HG02588 (cell line): ENCODE data around the gene PDHX.
"Not testable (repeated sequence)": the region's sequence is repeated elsewhere in the genome, so short reads cannot be mapped to it uniquely, and the experiment has no call there.

Experiments used
- ATAC-seq: cut with Tn5 transposase; IDR thresholded peaks from one replicate; pipeline ENCODE4 v1.9.1; 2021; ENCODE audit warnings: mild to moderate bottlenecking, moderate library complexity; ENCODE audit not compliant: unreplicated experiment

Gene PDHX

DNA sequence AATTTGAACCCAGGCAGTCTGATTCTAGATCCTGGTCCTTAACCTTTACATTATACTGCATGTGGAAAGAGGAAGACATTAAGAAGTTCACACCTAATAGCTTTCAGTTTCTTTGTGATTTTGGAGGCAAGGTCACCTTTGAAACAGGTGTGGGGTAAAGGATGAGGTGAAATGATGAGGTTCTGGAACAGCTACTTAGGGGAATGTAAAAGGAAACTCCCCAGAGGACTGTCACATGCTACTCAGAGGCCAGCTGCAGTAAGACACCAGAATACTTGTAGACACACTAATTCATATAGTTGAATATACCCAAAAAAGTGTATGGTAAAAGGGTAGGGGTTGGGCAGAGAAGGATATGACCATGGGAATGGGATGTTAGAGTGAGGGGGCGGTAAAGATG is 5.6 kb upstream of the PDHX start:
- ATAC-seq: peak; percentile 60

DNA sequence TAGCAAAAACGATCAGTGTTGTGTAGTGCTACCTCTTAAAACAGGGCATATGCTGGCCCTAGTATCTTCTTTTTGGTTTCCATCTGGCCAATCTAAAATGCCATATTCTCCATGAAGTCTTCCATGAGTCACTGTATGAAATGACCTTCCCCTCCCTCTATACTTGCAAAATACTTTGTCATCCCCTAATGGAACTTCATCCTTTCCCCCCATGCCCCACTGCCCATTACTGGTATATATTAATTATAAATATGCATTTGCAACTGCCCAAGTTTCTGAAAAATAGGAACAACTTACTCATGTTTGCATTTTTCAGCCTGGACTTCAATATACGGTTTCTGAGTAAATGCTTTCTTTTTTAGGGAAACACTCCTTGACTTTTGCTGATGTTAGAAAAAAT is 4.7 kb upstream of the PDHX start:
- no peak for ATAC-seq

DNA sequence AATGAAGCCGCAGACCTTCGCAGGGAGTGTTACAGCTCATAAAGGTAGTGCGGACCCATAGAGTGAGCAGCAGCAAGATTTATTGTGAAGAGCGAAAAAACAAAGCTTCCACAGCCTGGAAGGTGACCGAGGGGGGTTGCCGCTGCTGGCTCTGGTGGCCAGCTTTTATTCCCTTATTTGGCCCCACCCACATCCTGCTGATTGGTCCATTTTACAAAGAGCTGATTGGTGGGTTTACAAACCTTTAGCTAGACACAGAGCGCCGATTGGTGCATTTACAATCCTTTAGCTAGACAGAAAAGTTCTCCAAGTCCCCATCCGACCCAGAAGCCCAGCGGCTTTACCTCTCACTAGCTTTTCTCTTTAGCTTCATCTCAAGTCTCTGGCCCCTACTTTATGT is 2.9 kb upstream of the PDHX start:
- not testable (repeated sequence) for ATAC-seq

DNA sequence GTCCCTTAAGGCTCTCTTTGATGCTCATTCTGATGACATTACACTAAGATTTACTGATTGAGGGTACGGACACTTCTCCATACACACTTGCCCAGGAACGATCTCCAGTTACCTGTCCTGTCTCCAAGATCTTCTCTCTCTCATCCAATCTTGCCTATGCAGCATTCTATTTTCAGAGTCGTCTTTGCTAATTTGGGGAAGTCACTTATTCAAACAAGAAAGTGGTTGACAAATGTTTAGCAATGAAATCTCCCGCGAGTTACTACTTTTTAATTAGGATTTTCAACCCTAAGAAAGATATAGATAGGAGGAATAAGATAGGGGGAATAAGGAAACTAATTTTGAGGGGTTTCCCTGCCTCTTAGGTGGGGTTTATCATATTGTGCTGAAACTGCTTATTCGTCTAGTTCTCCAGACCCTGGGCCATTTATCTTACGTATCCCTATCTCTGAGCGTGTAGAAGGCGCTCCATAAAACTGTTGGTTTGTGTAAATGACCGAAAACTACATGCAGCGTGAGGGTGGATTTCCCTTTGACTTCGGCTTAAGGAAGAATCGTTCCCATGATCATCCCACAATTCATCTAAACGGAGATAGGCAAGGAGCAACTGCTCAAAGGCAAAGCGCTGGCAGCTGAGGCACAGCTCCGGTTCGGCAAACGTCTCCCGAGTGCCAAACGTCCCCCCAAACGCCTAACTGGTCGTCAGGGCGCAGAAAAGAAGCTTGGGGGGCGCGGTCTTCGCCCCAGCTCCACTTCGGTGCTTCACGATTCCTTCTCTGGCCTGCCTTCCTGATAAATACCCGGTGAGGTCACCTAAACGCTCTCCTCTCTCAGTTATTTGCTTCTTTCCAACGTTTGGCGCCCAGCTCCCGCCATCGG is 1.0 kb upstream of the PDHX start:
- ATAC-seq: no peak

DNA sequence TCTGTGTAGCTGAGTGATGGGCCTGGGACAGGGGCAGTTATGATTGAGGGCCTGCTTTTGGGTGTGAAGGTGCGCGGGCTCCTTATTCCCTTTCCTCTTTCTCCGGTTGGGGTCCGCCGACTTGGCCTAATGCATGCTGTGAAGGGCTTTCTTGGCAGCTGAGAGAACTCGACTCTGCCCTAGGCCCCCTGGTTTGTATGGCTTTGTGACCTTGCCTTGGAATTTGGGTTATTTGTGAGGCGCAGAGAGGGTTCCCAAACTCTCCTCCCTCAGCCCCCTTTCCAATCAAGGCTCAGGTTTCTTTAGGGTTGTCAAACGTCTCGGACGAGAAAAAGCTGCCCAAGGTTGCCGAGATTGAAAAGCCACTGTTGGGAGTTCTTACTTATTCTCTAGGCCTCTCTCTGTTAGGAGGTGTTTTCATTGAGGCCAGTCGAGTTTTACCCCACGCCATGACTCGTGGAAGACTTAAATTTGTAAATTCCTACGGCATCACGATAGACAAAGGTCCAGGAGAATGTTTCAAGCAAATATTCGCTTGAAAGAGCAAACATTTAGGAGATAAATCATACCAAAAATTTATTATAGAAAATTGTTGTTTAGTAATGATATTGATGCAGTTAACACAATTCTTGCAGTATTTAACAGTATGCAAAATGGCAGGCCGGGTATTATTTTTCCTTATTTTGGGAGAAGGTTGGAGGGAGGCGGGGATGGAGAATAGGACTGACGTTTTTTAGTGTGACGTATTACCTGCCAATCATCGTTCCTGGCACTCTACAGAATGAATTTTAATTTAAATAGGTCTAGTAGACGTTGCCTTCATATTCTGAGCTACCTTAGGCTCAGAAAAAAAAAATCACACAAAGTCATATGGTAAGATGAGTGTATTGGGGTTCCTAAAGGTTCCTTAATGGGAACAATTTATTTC is 689 bp downstream of the PDHX start:
- ATAC-seq: peak; percentile 18

DNA sequence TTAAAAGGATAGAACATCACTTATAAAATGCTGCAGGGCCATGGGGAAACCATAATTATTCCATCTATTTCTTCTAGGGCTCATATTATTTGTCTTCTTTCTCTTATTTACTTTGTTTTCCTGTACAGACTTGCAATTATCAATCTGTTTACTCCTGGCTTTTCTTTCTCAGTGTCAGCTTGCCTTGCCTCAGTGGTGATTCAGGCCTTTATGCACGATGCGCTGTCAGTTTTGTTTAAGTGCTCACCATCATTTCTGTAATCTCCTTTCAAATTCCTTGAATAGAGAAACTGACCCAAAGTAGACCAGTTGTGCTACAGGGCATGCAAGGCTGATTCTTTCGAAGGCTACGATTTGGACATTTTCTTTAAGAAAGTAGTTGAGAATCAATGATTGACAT is 4.7 kb downstream of the PDHX start:
- no peak for ATAC-seq

DNA sequence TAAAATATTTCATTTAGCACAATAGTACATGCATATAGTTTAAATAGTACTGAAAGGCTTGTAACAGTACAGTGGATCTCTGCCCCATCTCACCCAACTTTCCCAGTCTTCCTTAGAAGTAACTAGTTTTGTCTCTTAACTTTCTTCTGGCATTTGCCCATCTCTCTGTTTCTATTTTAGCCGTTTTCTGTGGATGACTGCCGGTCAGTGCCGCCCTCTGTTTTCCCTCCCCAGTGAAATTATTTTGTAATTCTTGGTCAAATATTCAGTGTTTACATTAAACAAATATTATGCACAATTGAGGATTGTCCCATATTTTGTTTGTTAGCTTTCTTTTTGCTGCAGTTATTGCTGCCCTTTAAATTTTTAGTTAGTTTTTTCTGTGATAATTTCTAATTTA is 8.3 kb downstream of the PDHX start:
- no peak for ATAC-seq

DNA sequence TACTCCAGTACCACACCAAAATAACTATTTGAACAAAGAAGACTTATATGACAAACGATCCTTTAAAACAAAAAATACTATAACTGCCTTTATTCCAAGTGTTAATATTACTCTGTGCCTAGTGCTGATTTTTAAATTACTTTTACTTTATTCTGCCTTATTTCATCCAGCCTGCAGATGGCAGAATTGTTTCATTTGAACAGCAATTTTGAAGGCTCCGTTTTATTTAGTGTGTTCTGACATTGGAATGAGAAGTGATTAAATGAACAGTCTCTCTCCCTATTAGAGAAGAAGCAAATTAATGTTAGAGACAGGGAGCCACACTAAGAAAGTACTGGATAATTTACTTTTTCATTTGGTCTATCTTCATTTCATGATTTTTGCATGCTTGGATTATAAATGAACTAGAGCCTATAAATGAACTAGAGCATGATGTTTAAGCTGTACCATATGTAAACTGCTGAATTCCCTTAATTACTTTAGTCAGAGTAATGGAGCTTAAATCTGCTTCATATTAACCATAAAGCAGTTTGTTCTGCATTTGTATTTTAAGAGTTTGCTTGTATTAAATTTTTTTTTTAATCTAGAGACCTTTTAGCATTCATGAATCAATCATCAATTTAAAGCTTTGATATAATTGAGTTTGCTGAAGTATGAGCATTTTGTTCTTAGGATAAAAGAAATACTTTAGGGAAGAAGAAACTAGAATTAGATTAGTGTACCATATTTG is 9.8 kb downstream of the PDHX start:
- ATAC-seq: no peak

DNA sequence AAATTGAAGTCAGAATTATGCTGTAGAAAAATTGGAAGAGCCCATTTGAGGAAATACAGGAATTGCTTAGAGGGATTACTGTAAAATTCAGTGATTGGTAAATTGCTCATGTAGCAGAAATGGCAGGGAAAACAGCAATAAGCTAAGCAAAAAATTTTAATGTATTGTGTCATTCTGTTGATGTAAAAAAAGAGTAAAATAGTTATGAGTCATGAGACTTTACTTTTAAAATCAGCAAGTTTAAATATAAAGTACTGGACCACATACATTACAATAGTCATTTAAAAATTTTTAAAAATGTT is 10.4 kb downstream of the PDHX start:
- no peak for ATAC-seq

DNA sequence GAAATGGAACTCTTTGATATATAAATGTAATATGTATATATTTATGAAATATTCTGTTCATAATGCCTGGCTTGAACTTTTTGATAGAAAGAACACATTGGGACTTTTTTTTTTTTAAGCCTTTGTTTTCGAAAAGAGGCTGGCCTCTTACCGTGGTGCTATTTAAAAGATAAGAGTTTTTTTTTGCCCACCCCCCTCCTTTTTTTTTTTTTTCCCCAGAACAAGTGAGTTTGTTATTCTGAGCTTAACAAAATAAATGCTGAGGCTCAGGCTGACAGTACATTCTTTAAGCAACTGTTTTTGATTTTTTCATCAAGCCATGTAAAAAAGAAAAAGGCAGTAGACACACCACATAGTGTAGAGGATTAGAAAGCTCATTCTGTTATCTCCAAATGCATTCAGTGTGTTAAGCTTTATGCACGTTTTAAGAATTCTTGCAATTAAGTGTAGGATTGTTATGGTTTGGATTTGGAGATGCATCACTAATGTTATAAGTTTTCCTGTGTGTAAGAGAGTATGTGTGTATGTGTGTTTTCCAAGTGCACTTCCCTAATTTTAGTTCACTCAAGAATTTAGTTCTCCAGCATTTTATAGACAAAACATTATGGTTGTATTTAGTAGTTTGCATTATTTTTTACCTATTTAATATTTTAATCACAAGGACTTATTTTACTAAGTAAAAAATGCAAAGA is 12.0 kb downstream of the PDHX start:
- no peak for ATAC-seq

DNA sequence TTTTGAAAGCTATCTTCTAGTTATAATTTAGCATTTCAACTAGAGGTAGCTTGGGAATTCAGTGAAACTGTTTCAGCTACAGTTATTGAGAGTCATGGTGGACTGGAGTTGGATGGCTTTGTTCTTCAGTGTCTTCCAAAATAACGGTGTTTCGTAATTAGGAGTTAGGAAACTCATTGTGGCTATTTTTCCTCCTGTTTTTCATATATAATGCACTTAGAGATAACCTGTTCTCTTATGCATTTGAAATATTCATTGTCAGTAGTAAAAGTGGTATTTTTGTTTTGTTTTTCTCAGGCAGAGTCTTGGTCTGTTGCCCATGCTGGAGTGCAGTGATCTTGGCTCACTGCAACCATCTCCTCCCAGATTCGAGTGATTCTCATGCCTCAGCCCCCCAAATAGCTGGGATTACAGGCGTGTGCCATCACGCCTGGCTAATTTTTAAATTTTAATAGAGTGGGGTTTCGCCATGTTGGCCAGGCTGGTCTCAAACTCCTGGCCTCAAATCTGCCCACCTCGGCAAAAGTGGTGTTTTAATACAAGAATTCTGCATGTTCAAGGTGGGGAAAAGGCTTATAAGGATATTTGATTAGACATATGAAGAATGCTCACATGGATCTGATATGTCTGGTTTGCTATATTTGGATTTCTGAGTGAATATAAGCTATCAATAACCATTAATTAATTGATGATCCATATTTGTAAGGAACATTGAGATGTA is 12.7 kb downstream of the PDHX start:
- ATAC-seq: no peak

DNA sequence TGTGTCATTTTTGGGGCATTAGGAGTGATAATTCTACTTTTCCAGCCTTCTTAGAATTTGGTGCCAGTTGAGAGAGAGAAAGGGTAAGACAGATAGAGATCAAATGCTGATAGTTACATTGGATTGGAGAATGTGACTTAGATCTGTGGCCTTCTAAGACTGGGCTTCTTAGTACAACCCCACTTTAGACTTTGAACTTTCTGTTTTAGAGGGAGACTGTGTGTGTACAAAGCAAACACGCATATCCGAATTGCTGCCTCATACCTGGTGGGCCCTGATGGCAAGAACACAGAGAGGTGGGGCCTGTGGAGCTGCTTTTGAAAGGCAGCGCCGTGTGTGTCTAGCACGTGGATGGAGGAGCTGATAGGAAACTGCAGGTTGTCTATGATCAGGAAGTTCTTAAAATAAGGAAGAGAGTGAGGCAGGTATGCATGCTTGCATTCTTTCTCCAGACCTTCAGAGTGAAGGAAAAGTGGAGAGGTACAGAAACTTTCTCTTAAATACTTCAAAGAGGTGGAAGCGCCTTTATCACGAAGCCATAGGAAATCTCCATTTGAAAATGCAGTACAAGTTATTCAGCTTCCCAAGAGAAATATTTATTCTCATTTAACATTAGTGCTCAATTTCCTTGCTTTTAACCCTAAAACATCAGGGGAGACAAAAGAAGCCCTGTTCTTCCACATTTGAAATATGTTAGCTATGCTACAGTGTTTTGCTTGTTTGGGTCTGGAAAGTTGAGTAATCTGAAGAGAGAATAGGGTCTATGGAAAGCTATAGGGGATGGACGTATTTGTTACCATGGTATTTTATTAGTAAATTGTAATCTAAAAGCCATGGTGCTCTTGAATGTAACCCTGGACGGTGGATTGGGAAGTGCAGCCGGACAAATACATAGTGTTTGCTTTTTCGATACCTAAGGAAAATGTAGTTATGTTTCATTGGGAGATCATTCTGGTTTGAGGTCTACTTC is 13.7 kb downstream of the PDHX start:
- ATAC-seq: no peak

DNA sequence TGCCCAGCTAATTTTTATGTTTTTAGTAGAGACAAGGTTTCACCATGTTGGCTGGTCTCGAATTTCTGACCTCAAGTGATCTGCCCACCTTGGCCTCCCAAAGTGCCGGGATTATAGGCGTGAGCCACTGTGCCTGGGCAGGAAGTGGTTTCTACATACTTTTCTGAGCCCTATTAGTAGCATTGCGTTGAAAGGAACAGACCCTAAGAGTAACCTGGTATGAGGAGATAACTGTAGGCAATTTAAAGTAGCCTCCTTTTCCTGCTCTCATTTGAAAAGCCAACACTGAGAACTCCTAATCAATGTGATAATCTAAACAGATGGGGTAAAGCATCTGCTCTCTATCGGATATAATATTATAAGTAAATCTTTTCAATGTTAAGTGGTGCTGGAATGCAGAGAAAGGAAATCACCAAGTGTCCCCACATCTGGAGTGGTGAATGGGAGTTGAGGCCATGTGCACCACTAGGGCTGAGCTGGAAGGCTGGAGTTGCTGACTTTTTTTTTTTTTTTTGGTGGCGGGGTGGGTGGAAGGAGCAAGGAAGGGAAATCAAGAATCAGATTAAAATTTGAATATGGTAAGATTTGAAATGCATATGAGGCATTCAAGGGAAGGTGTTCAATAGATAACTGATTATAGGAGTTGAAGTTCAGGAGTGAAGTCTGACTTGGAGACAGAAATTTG is 20.7 kb downstream of the PDHX start:
- ATAC-seq: no peak

DNA sequence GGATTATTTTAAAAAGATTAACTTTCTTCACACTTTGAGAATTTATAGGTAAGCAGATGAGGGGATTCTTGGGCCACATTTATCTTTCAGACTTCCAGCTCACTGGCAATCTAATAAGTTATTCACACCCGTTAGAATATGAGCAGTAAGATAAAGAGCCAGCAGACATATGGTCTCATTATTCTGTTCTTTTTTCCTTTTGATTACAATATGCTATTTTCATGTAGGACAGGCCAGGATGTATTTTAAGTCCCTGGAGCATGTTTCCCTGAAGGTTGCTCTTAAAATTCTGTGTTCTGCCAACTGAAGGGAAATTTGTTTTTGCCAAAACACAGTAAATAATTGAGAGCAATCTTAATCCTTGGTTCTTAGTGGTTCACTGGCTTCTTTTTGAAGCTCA is 22.2 kb downstream of the PDHX start:
- ATAC-seq: no peak

DNA sequence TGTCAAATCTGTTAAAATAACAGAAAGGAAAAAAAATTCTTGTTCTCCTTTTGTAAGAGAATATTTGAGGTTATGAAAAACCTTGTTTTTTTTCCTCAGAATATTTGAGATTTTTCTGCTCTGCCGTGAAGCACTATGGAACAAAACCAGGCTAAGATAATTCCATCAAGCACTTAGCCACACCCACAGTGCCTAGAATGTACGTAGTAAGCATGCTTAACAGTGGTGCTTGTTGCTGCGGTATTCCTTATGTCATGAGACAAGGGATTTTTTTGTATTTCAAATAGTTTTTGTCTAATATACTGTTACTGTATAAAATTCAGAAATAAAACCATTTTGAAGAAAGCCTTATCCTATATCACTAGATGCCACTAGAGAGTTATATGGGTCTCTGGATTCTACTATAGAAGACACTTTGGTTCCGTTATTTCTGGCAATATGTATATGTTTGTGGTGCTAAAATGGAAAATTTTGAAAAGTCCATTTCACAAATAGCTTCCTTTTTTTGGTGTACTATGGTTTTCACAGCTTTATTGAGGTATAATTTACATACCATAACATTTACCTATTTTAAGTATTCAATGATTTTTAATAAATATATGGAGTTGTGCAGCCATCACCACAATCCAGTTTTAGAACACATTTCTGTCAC is 23.7 kb downstream of the PDHX start:
- no peak for ATAC-seq

DNA sequence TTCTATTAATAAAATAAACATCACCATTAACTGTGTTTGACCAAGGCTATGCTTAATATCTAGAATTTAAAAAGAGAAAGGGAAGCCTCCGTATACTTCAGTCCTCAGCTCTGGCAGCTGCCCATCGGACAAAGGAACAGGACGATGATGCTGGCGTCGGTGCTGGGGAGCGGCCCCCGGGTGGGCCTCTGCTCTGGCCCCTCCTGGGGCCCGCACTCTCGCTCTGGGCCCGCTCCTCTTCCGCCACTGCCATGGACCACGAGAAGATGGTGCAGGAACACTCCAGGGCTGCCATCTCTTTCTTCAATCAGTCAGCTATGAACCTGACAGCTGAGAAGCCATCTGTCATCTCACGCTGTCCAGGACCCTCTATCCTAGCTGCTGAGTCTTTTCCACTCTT is 25.3 kb downstream of the PDHX start:
- ATAC-seq: no peak

DNA sequence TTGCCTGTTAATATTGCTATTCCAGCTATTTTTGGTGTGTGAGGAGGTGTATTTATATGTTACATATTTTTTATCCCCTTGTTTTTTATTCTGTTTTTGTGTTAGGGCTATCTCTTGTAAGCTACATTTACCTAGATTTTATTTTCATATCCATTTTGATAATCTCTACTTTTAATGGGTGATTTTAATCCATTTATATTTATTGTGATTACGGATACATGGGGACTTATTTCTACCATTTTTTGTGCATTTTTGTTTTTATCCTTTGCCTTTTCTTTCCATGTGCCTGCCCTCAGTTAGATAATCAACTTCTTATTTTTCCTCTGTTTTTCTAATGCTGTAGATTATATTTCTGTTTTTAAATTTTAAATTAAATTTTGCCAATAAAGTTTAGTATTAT is 28.3 kb downstream of the PDHX start:
- ATAC-seq: no peak

DNA sequence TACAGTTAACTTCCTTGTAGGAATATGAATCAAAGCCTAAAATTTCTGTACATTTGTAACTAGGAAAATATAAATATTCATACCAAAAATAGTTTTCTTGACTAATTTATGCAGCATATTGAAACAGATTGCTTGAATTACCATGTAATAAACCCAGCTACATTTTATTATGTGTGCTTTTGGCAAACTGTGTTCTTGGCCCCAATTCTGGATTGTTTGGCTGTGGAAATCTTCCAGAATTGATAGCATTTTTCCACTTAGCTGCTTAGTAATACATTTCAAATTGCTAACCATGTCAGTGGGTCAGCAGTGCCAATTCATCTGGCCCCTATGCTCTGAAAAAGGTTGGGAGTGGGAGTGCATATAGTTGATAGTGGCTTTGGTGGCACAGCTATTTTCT is 32.3 kb downstream of the PDHX start:
- ATAC-seq: no peak
